Aorta (tissue), 5 donors: ENCODE results near the gene FBXL17. TPM values are rescaled to one million over a fixed set of nuclear protein-coding genes. Genes with fewer than 3 reads are reported as not detected.

Experiments used
- ATAC-seq: fragments of 200-7000 bp; cut with Tn5 transposase; one replicate; pipeline ENCODE4 v1.9.1; 2022; ENCODE audit warnings: moderate library complexity; ENCODE audit not compliant: low FRiP score
- DNase-seq, 2 donors: peaks; one replicate each; pipeline ENCODE4 v3.0.0-alpha.2; 2020
- H3K27ac ChIP-seq, 2 donors: one replicate each; pipeline ENCODE4 v1.5.1; 2013; ENCODE audit warnings: low read length in 2 of 2, mild to moderate bottlenecking in 2 of 2, moderate library complexity in 2 of 2, control low read depth in 1 of 2, inconsistent platforms in 1 of 2, low read depth in 1 of 2
- H3K27me3 ChIP-seq, 2 donors: one replicate each; pipeline ENCODE4 v1.6.1; 2013; ENCODE audit warnings: control low read depth in 1 of 2, low read length in 1 of 2, mild to moderate bottlenecking in 1 of 2, moderate library complexity in 1 of 2; ENCODE audit not compliant: insufficient read depth in 2 of 2, control insufficient read depth in 1 of 2
- H3K36me3 ChIP-seq, 2 donors: one replicate each; pipeline ENCODE4 v1.6.1; 2013; ENCODE audit warnings: control low read depth in 1 of 2, low read length in 1 of 2, mild to moderate bottlenecking in 1 of 2; ENCODE audit not compliant: insufficient read depth in 2 of 2, control insufficient read depth in 1 of 2
- H3K4me1 ChIP-seq, 2 donors: one replicate each; pipeline ENCODE4 v1.6.1; 2013; ENCODE audit warnings: low read length in 2 of 2, control low read depth in 1 of 2, mild to moderate bottlenecking in 1 of 2, moderate library complexity in 1 of 2; ENCODE audit not compliant: insufficient read depth in 2 of 2, control insufficient read depth in 1 of 2
- H3K4me3 ChIP-seq, 2 donors: one replicate each; pipeline ENCODE4 v1.5.1; 2013; ENCODE audit warnings: low read length in 2 of 2, control low read depth in 1 of 2, mild to moderate bottlenecking in 1 of 2
- H3K9me3 ChIP-seq: one replicate; pipeline ENCODE4 v1.6.1; 2013; ENCODE audit warnings: mild to moderate bottlenecking, low read length; ENCODE audit not compliant: control insufficient read depth
- WGBS, 2 donors: extraction: QIAGEN DNeasy Blood & Tissue Kit; methylation state at CpG; one replicate each; pipeline ENCODE4 v1.1.7; 2013; 5-methylcytosine and 5-hydroxymethylcytosine counted together
- intact Hi-C, 2 donors: fragments of 100-400 bp; cut with DNase I; formaldehyde crosslinking; loops; one replicate each; pipeline versions ENCODE4 v1.14.2 to v1.15.0; 2022
- polyA plus RNA-seq, 2 donors: library from polyadenylated mRNA; stranded (reverse); fragments of 200-250 nt; gene quantifications; one replicate each; pipeline ENCODE4 v1.2.3, GENCODE V29; 2013
- total RNA-seq, 2 donors: library from RNA; stranded (reverse); fragmentation: NEBNext Ultra II Directional; extraction: Animal tissue kit (Norgen Biotek cat#: 25700); gene quantifications; one replicate each; pipeline ENCODE4 v1.2.1, GENCODE V29; 2021
- donor health status: healthy with polysubstance abuse.
- donor health status: Bipolar disorder and iron deficiency.
- donor health status: DM: no; HTN: no; CAD: no.
- donor health status: DM: no; HTN: no; CAD: no.
- donor health status: DM: yes; HTN: yes; CAD: no.

The FBXL17 gene
- total and polyA plus RNA-seq, 4 donors: 10.3 to 36.3 (median 20.7) TPM

- no peak for ATAC-seq
- 89 to 90% methylated on average over 7 of the region's 7 CpGs for WGBS, 2 donors
- intact Hi-C loops: no loop called here
These were observed 513.1 kb downstream of the FBXL17 start for GRCh38 chr5:107868650-107869409.

DNA sequence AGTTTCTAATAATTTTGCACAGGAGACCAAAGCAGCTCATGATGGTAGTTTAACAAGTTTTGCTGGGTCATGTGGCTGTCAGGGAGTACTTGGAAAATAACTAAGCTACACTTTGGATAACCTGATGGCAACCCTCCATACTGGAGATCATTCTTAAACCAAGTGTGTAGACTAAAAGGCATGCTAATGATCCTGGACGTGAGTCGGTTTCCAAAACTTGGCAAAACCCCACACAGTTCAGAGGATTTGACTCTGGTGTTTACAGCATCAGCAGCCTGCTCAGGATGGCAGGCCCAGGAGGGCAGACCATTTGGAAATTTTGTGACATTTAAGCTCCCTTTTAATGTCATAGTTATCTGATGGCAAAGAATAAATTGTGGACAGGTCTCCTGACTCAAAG lies 514.6 kb downstream of the FBXL17 start:
- no peak overlapping the region for H3K27ac ChIP-seq

More at GRCh38 chr5:107868650-107869409, 513.1 kb downstream of the FBXL17 start:
- DNase-seq: no peak
- no peak overlapping the region for H3K27ac ChIP-seq
- H3K27me3 ChIP-seq: no peaks in the 10 kb centered on the region
- no peak overlapping the region for H3K4me3 ChIP-seq
- no peaks in the 10 kb centered on the region for H3K36me3 ChIP-seq
- no peaks in the 10 kb centered on the region for H3K9me3 ChIP-seq
- H3K4me1 ChIP-seq: no peaks in the 10 kb centered on the region

GRCh38 chr5:107864793-107865192 lies 517.1 kb downstream of the FBXL17 start:
- WGBS, 2 donors: 6 to 10% methylated on average over 2 of the region's 2 CpGs
- H3K9me3 ChIP-seq: no peaks in the 10 kb centered on the region
- H3K27me3 ChIP-seq: no peaks in the 10 kb centered on the region
- intact Hi-C loops: no loop called here
- no peak overlapping the region for H3K27ac ChIP-seq
- H3K4me1 ChIP-seq: peaks cover 0 to 3% of the 10 kb centered on the region in 2 donors
- ATAC-seq (no peak), DNase-seq (no peak)
- H3K36me3 ChIP-seq: no peaks in the 10 kb centered on the region
- H3K4me3 ChIP-seq: no peak overlapping the region

More for the DNA sequence above, 514.6 kb downstream of the FBXL17 start:
- ATAC-seq: no peak
- H3K9me3 ChIP-seq: no peaks in the 10 kb centered on the region
- WGBS, 2 donors: 19 to 27% methylated on average over 2 of the region's 2 CpGs
- H3K36me3 ChIP-seq: no peaks in the 10 kb centered on the region
- H3K27me3 ChIP-seq: no peaks in the 10 kb centered on the region
- intact Hi-C loops: no loop called here
- DNase-seq: no peak
- H3K4me1 ChIP-seq: peaks cover 0 to 3% of the 10 kb centered on the region in 2 donors
- no peak overlapping the region for H3K4me3 ChIP-seq

DNA sequence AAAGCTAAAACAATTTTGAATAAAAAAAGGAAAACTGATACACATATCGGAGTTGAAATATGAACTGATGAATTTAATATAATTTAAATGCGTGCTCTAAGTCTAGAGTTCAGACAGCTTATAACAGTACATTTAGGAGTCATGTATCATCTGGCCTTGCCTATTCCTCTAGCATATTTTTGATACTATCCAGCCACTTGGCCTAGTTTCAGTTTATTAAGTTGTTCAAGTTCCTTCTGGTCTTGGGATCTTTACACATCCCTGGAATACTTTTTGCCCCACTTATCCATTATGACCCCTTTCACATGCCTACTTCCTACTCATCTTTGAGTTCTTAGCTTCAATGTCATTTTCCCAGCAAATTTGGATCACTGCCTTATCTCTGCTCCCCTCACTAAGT lies 518.8 kb downstream of the FBXL17 start:
- intact Hi-C loops: no loop called here
- 76 to 87% methylated on average over 2 of the region's 2 CpGs for WGBS, 2 donors
- no peaks in the 10 kb centered on the region for H3K9me3 ChIP-seq
- H3K36me3 ChIP-seq: no peaks in the 10 kb centered on the region
- no peak for ATAC-seq
- H3K4me1 ChIP-seq: peaks cover 0 to 3% of the 10 kb centered on the region in 2 donors
- H3K27me3 ChIP-seq: no peaks in the 10 kb centered on the region
- no peak overlapping the region for H3K4me3 ChIP-seq
- H3K27ac ChIP-seq: peak overlapping the region in 1 of 2 donors; percentile 43
- no peak for DNase-seq

DNA sequence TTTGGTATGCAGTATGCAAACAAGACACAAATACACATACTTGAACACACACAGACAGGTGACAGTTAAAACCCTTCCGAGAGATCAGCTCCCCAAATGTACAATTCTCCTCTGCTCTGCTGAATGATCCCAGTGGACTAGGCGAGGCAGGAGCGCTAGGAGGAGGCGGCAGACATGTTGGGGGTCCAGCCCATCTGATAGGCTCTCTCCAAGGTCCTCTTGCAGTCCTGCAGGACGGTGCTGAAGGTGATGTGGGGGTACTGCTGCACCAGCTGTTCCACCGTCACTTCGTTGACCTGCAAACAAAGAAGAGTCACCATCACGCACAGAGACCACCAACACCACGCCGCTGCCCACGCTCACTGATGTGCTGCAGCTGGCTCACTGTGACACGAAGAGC lies 520.3 kb downstream of the FBXL17 start:
- no peak for DNase-seq
- no peaks in the 10 kb centered on the region for H3K36me3 ChIP-seq
- intact Hi-C loops: no loop called here
- no peak for ATAC-seq
- peaks cover 0 to 3% of the 10 kb centered on the region in 2 donors for H3K4me1 ChIP-seq
- H3K9me3 ChIP-seq: no peaks in the 10 kb centered on the region
- no peak overlapping the region for H3K4me3 ChIP-seq
- 90 to 98% methylated on average over 12 of the region's 12 CpGs for WGBS, 2 donors
- no peak overlapping the region for H3K27ac ChIP-seq
- no peaks in the 10 kb centered on the region for H3K27me3 ChIP-seq

DNA sequence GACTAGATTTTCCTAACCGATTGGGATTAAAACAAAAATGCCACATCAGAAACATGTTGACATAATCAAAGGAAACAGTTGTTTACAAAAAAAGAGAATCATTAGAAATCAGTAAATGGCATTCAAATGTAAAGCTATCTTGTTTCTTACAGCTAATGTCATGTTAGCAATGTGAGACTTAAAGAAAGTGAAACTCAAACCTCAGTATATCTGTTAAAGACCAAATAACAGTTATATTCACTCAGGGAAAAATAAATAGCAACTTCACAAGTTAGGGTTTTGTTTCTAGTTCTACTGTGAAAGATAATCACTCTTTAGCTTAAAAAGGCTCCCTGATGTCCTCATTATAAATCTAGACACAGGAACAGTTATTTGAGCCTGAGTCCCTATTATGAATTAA lies 521.9 kb downstream of the FBXL17 start:
- Histone ChIP-seq H3K36me3 (no peaks in the 10 kb centered on the region), H3K27ac (no peak overlapping the region), H3K9me3 (no peaks in the 10 kb centered on the region), H3K4me3 (no peak overlapping the region), H3K4me1 (peaks cover 0 to 3% of the 10 kb centered on the region in 2 donors), H3K27me3 (no peaks in the 10 kb centered on the region)
- ATAC-seq (no peak), DNase-seq (no peak)
- intact Hi-C loops: no loop called here
- WGBS, 2 donors: 93 to 100% methylated on average over 1 of the region's 1 CpG

GRCh38 chr5:107858788-107859187 lies 523.1 kb downstream of the FBXL17 start:
- 79 to 92% methylated on average over 3 of the region's 3 CpGs for WGBS, 2 donors
- Histone ChIP-seq H3K9me3 (no peaks in the 10 kb centered on the region), H3K27ac (no peak overlapping the region), H3K4me1 (peaks cover 0 to 3% of the 10 kb centered on the region in 2 donors), H3K27me3 (no peaks in the 10 kb centered on the region), H3K4me3 (no peak overlapping the region), H3K36me3 (no peaks in the 10 kb centered on the region)
- DNase-seq (no peak), ATAC-seq (no peak)
- intact Hi-C loops: no loop called here

GRCh38 chr5:107858324-107858723 lies 523.6 kb downstream of the FBXL17 start:
- Histone ChIP-seq H3K4me1 (peaks cover 0 to 2% of the 10 kb centered on the region in 2 donors), H3K36me3 (no peaks in the 10 kb centered on the region), H3K27me3 (no peaks in the 10 kb centered on the region), H3K9me3 (no peaks in the 10 kb centered on the region), H3K27ac (no peak overlapping the region), H3K4me3 (no peak overlapping the region)
- ATAC-seq: no peak
- WGBS, 2 donors: 83 to 85% methylated on average over 4 of the region's 4 CpGs
- no peak for DNase-seq
- intact Hi-C loops: no loop called here

- intact Hi-C loops: no loop called here
- no peak for ATAC-seq
- Histone ChIP-seq H3K9me3 (no peaks in the 10 kb centered on the region), H3K36me3 (no peaks in the 10 kb centered on the region), H3K27ac (no peak overlapping the region), H3K4me1 (no peaks in the 10 kb centered on the region), H3K4me3 (no peak overlapping the region), H3K27me3 (no peaks in the 10 kb centered on the region)
- no peak for DNase-seq
- WGBS, 2 donors: 99 to 100% methylated on average over 2 of the region's 2 CpGs
These were observed 524.1 kb downstream of the FBXL17 start for GRCh38 chr5:107857785-107858184.
